T-helper 1 cell treated with Interleukin-12 subunit alpha and Interleukin-12 subunit beta and Interleukin-4 antibody, amounts not matched to agents 30 ng/mL and 1 ng/mL, for 36 hours (primary cell): ENCODE measurements around the gene MFAP3. TPM values are rescaled to one million over a fixed set of nuclear protein-coding genes. Genes with fewer than 3 reads are reported as not detected.

Experiments used
- intact Hi-C: fragments of 100-400 bp; cut with micrococcal nuclease; formaldehyde crosslinking; loops from one replicate; pipeline ENCODE4 v1.15.1; 2024
- total RNA-seq: library from RNA; stranded (reverse); gene quantifications from 2 replicates; pipeline ENCODE4 v1.2.3, GENCODE V29; 2022

MFAP3 gene
- total RNA-seq, 1 donor from 2014 or later, result 30.4 TPM

DNA sequence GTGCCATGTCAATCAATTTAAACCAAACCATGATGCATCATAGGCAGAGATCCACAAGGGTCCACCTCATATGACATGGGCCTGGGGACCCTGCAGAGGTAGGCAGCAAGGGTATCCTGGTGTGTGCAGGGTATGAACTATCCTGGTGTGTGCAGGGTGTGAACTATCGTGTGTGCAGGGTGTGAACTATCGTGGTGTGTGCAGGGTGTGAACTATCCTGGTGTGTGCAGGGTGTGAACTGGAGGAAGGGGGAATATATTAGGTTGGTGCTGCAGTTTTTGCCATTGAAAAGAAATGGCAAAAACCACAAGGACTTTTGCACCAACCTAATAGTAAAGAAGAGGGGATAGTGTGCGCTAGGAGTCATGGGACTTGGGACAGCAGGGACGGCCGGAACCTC is 50.0 kb downstream of the MFAP3 start:
- intact Hi-C loops, result no loop called here

DNA sequence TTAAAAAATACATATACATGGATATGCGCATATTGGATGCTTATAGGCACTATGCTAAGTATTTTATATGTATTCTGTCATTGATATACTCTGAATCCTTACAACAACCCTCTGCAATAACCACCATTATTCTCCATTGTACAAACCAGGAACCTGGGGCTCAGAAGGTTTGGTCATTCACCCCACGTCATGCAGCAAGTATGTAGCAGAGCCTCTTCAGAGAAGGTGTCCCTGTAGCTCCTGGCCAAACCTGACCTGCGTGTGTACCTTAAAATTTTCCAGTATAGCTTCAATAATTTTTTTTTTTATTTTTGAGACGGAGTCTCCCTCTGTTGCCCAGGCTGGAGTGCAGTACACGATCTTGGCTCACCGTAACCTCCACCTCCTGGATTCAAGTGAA is 51.9 kb downstream of the MFAP3 start:
- intact Hi-C loops, result no loop called here

DNA sequence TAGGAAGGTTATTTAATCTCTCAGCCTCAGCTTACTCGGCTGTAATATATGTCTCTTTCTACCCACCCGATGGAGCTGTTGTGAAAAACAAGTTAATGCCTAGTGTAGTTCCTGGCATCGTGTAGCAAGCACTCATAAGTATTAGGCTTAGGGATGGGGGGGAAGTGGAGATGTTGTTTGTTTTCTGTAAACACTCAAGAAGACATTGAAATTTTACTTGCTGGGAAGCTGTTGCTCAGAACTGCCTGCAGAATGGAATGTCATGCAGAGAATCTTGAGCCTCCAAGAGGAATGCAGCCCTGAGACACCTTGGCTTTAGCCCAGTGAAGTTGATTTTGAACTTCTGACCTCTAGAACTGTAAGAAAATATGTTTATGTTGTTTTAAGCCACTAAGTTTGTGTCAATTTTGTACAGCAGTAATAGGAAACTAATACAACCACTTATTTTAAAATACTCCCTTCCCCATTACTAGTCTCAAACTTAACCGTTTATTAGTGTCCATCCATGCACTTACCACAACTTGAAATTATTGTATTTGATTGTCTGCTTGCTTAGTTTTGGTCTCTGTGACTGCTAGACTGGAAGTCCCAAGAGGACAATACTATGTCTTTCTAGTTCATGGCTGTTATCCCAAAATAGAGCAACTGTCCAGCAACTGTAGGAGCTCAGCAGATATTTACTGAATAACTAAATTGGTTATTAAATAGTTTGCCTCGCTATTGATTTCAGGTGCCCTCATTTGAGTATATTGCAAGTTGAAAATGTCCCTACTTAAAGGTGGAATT is 53.8 kb downstream of the MFAP3 start:
- intact Hi-C loops, result no loop called here

DNA sequence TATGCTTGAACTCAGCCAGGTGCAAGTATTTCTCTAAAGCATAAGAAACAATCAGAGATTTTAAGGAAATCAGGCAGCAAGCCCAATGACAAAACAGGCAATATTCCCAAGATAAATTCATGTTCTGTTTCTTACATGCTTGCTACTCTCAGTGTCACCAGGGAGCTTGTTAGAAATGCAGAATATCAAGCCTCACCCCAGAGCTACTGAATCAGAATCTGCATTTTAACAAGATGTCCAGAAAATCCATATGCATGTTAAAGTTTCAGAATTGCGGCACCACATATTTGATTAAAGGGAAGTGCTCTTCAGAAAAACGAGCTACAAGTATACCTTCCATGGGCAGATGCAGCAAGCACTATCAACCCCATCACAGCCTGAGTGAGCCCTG is 54.4 kb downstream of the MFAP3 start:
- intact Hi-C loops, result no loop called here

DNA sequence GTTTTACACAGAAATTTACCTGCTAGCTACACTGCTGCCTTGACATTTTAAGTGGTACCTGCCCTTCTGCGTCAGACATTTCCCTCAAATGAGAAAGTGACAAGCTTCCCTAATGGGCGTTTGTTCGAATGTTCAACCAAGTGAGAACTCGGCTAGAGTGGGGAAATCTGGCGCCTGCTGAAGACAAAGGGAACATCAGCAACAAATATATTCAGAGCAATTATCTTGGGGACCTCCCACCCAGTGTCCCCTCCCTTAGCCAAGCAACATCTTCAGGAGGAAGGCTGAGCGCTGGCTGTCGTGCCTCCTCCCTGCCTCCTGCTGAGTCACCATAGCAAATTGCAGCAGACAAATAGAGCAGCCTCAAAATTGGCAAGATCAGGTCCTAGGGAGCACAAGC is 57.1 kb downstream of the MFAP3 start:
- intact Hi-C loops, result no loop called here

DNA sequence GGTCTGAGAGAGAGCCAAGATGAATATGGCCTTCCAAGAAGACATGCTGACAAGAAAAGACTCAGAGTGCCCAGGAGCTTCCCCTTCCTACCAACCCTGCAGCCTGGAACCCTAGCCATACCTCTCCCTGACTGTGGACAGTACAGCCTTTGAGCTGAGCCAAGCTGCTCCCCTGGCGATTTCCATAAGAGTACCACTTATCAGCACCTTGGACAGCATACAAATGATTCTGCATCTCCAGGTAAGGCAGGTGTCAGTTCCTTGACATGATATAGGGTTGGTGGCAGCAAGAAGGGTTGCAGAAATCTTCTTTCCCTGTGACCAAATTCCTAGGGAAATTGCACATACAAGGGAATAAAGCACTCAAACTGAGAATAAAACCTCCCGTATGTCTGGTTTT is 58.3 kb downstream of the MFAP3 start:
- intact Hi-C loops, result loop anchor here (1.0 kb wide), 1 partner anchor 22 kb away; no protein-coding TSS in a partner anchor

DNA sequence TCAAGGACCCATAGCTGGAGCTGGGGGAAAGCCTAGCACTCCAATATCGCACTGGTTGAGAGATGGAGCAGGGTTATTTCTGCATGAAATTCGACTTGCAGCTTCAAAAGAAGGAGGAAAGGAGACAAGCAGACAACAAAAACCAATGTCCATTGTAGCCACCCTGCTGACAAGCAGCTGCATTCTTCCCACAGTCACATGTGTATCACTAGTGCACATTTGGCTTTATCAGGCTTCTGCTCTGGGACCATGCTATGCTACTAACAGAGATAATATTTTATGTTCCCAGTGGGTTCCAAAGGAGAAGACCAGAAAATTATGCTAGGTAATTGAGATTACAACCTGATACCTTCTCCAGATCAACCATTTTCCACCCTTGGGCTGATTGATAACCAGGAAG is 59.7 kb downstream of the MFAP3 start:
- intact Hi-C loops, result no loop called here

DNA sequence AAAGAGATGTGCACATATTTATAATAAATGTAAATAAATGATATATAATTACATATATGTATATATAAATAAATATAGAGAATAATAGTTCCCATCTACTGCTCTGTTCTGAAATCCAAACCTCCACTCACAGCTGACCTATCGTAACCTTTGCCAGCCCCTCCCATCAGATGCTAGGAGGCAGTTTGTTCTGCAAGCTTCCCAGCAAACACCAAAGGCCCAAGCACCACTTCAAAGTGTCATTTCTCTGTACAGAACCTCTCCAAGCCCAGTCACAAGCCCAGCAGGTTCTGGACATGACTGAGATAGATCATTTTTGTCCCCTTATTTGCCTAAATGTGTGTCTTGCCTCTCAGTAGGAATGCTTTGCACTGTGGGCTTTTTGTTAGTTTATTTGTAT is 62.4 kb downstream of the MFAP3 start:
- intact Hi-C loops, result no loop called here

DNA sequence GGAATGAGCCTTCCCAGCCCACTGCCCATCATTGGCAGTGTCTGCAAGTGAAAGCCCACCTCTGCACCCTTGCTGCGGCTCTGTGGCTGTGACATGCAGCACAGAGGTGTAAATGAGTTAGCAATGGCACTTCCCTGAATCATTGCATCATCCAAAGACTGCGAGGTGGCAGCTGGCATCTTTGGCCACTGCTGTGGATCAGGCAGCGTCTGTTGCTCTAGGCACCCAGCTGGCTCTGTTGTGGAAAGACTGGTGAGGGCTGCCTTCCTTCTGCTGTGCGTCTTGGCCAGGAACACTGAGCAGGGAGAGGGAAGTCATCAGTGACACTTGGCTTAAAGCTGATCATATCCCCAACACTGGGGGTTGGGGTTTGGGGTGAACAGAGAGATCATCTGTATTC is 64.5 kb downstream of the MFAP3 start:
- intact Hi-C loops, result no loop called here

Other genes with a start within 250 kb of the MFAP3 start
- gene FAM114A2, start 57 bp upstream of the MFAP3 start, total RNA-seq, result 24.8 and 26.2 TPM in 2 replicates
- gene GALNT10, start 151.8 kb downstream of the MFAP3 start, total RNA-seq, result 78.2 and 81.2 TPM in 2 replicates